HepG2 (cell line): ENCODE measurements around the gene CDH1. TPM values are rescaled to one million over a fixed set of nuclear protein-coding genes. Genes with fewer than 3 reads are reported as not detected.
A peak's percentile ranks its signal among the peaks of the same experiment; 100 is the strongest.

Experiments
- ATF7-NPFF ChIP-seq: sonication (generic); formaldehyde crosslinking; IDR thresholded peaks from 2 replicates; pipeline ENCODE4 v1.8.1; 2023; ENCODE audit warnings: mild to moderate bottlenecking, low read depth, missing genetic modification reagents, moderate library complexity
- MAF1 ChIP-seq: sonication (generic); formaldehyde crosslinking; IDR thresholded peaks from 2 replicates; pipeline ENCODE4 v1.5.0; 2020; ENCODE audit warnings: missing genetic modification reagents, borderline replicate concordance
- MAX ChIP-seq: IDR thresholded peaks from 2 replicates; pipeline ENCODE4 v1.6.1; 2012; ENCODE audit warnings: inconsistent platforms
- MYC ChIP-seq: sonication (generic); formaldehyde crosslinking; IDR thresholded peaks from 2 replicates; pipeline ENCODE4 v1.9.0; 2021; ENCODE audit warnings: missing genetic modification reagents, borderline replicate concordance
- NFIC ChIP-seq: IDR thresholded peaks from 2 replicates; pipeline ENCODE4 v1.6.1; 2012; ENCODE audit warnings: mild to moderate bottlenecking, low read length, inconsistent platforms
- NKX3-1 ChIP-seq: sonication (generic); formaldehyde crosslinking; IDR thresholded peaks from 2 replicates; pipeline ENCODE4 v1.5.0; 2020; ENCODE audit warnings: missing genetic modification reagents
- PREB ChIP-seq: sonication (generic); formaldehyde crosslinking; IDR thresholded peaks from 2 replicates; pipeline ENCODE4 v1.4.0; 2020; ENCODE audit warnings: missing genetic modification reagents
- RBM22 ChIP-seq: fragments of 200-400 bp; formaldehyde crosslinking; optimal IDR thresholded peaks from 2 replicates; pipeline ENCODE3; 2017; ENCODE audit warnings: mild to moderate bottlenecking, low read length, moderate library complexity
- RFX5 ChIP-seq: IDR thresholded peaks from 2 replicates; pipeline ENCODE4 v1.6.1; 2011; ENCODE audit warnings: low read depth, low read length, improper control_type of control experiment
- SMARCC2 ChIP-seq: fragments of 450-650 bp; IDR thresholded peaks from 2 replicates; pipeline ENCODE4 v1.6.1; 2017; ENCODE audit warnings: antibody characterized with exemption, mild to moderate bottlenecking
- ZGPAT ChIP-seq: IDR thresholded peaks from 2 replicates; pipeline ENCODE4 v1.6.1; 2016; ENCODE audit warnings: mild to moderate bottlenecking
- ZNF205 ChIP-seq: IDR thresholded peaks from 2 replicates; pipeline ENCODE4 v1.6.1; 2018; ENCODE audit warnings: missing biosample characterization, missing genetic modification reagents
- ZNF597 ChIP-seq: sonication (generic); formaldehyde crosslinking; IDR thresholded peaks from 2 replicates; pipeline ENCODE4 v1.5.0; 2020; ENCODE audit warnings: missing genetic modification reagents
- polyA plus RNA-seq, 8 experiments: library from polyadenylated mRNA; depleted of rRNA in 3 of 8; stranded (reverse) in 7 of 8; unstranded in 1 of 8; fragments of >200 nt; fragmentation: Illumina TruSeq in 4 of 8; extraction: Trizol in 4 of 8; gene quantifications; 2 replicates each; pipeline versions ENCODE4 v1.2.1 to v1.2.3, GENCODE V29; 2011 to 2016; ENCODE audit warnings: low read depth in 4 of 8, missing spikeins in 1 of 8, mixed read lengths in 1 of 8; ENCODE audit not compliant: insufficient read depth in 1 of 8
- total RNA-seq, 5 experiments: library from RNA; depleted of rRNA; stranded (reverse); fragments of >200 nt; fragmentation: Illumina TruSeq; extraction: Trizol; gene quantifications; 2 replicates each; pipeline ENCODE4 v1.2.3, GENCODE V29; 2016; ENCODE audit warnings: low read depth in 1 of 5
- TF ChIP-seq, protein P1 (sequence below), 2 experiments: fragments of 450-650 bp in 1 of 2; sonication (generic) in 1 of 2; formaldehyde crosslinking; IDR thresholded peaks; 2 replicates each; pipeline versions ENCODE4 v1.5.0 to v1.8.0; 2020 to 2022; ENCODE audit warnings: mild to moderate bottlenecking in 1 of 2, missing genetic modification reagents in 1 of 2

Gene CDH1
- total and polyA plus RNA-seq, 2 of the 13 experiments (the other 11 are each of a cell fraction or from before 2014, with no cell fraction given) = 0.95 to 9.8 TPM

GRCh38 chr16:68844211-68844564 is 107.1 kb downstream of the CDH1 start (continued):
- TF ChIP-seq NKX3-1 (CRISPR knock-in tag) (no peak), MYC (CRISPR knock-in tag) (no peak), ZGPAT (CRISPR knock-in tag) (no peak), PREB (CRISPR knock-in tag) (0 out of 2 replicates have a peak, but pooled peaks have one; percentile 3), ZNF205 (CRISPR knock-in tag) (no peak), RFX5 (no peak), NFIC (0 out of 2 replicates have a peak, but pooled peaks have one; percentile 25), ZNF597 (CRISPR knock-in tag) (no peak), RBM22 (no peak), MAX (no peak), MAF1 (CRISPR knock-in tag) (no peak), SMARCC2 (no peak), ATF7-NPFF (CRISPR knock-in tag) (no peak)
- TF ChIP-seq, protein P1, sequence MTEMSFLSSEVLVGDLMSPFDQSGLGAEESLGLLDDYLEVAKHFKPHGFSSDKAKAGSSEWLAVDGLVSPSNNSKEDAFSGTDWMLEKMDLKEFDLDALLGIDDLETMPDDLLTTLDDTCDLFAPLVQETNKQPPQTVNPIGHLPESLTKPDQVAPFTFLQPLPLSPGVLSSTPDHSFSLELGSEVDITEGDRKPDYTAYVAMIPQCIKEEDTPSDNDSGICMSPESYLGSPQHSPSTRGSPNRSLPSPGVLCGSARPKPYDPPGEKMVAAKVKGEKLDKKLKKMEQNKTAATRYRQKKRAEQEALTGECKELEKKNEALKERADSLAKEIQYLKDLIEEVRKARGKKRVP (CRISPR knock-in tag; IDR thresholded peaks at IDR 0.05) = 0 out of 4 replicates have a peak, but pooled peaks of 1 of the 2 experiments have one; percentile 19
